T-helper 2 cell treated with Interferon-gamma antibody and Interleukin-4, amounts not matched to agents 5 μg/mL and 100 μg/mL, for 36 hours (primary cell): ENCODE data around the gene STXBP5L.
"Not testable (repeated sequence)": the region's sequence is repeated elsewhere in the genome, so short reads cannot be mapped to it uniquely, and the experiment has no call there.

Source experiments
- DNase-seq: peaks from one replicate; pipeline ENCODE4 v3.0.0; 2021; ENCODE audit warnings: low spot score
- H3K27ac Mint-ChIP-seq: one replicate; pipeline ENCODE4 v1.8.0; 2021; ENCODE audit warnings: mild to moderate bottlenecking, mixed read lengths
- H3K27me3 Mint-ChIP-seq: one replicate; pipeline ENCODE4 v1.8.0; 2021; ENCODE audit warnings: low read depth, mixed read lengths
- H3K36me3 Mint-ChIP-seq: one replicate; pipeline ENCODE4 v1.8.0; 2021; ENCODE audit warnings: low read depth, mixed read lengths
- H3K4me1 Mint-ChIP-seq: one replicate; pipeline ENCODE4 v1.8.0; 2021; ENCODE audit warnings: low read depth, mixed read lengths
- H3K4me3 Mint-ChIP-seq: one replicate; pipeline ENCODE4 v1.8.0; 2022; ENCODE audit warnings: mild to moderate bottlenecking, moderate library complexity, mixed read lengths
- H3K9me3 Mint-ChIP-seq: one replicate; pipeline ENCODE4 v1.8.0; 2021; ENCODE audit warnings: mixed read lengths

Gene STXBP5L

DNA sequence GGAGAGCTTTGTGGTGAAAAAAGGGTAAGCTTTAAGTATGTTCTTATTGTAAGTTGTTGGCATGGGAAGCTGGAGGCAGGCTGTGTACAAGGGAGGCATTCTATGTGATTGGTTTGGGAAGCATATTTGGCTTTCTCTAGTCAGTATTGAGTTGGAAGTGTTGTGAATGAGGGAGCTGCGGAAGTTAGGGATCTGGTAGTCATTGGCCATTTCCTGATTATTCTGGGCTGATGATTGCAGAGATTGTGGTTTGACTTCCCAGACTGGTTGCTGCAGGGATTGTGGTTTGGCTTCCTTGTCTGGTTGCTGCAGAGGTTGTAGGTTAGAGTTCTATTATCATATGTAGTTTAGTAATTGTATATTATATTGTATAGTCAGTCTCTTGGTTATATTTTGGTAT, 21.0 kb downstream of the STXBP5L start:
- Mint-ChIP-seq H3K27ac (no peak overlapping the region), H3K36me3 (no peaks in the 10 kb centered on the region), H3K9me3 (peaks cover 13% of the 10 kb centered on the region), H3K4me3 (no peak overlapping the region), H3K4me1 (no peaks in the 10 kb centered on the region), H3K27me3 (no peaks in the 10 kb centered on the region)
- no peak for DNase-seq

DNA sequence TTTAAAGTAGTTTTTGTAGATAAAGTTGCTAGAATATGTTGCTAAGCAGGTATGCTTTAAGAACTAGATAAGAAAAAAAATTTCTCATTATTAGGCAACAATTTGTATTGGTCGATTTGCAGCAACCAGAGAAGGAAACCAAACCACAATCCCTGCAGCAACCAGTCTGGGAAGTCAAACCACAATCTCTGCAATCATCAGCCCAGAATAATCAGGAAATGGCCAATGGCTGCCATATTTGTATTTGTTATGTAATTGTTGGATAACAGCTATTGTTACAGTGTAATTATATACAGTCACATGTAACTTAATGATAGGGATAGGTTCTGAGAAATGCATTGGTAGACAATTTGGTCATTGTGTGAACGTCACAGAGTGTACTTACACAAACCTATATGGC, 23.6 kb downstream of the STXBP5L start:
- Mint-ChIP-seq H3K27me3 (no peaks in the 10 kb centered on the region), H3K36me3 (no peaks in the 10 kb centered on the region), H3K4me3 (no peak overlapping the region), H3K9me3 (peaks cover 8% of the 10 kb centered on the region), H3K4me1 (no peaks in the 10 kb centered on the region), H3K27ac (no peak overlapping the region)
- no peak for DNase-seq

DNA sequence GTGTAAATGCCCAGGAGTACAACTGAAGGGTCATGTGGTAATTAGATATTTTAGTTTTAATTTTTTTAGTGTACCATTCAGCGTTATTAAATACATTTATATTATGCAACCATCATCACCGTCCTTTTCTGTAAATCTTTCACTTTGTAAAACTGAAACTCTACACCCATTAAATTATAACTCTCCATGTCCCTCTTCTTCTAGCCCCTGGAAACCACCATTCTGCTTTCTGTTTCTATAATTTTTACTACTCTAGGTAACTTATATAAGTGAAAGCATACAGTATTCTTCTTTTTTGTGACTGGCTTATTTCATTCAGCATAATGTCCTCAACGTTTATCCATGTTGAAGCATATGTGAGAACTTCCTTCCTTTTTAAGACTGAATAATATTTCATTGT, 48.1 kb downstream of the STXBP5L start:
- H3K27ac Mint-ChIP-seq, result no peak overlapping the region
- no peaks in the 10 kb centered on the region for H3K4me1 Mint-ChIP-seq
- no peak for DNase-seq
- H3K4me3 Mint-ChIP-seq, result no peak overlapping the region
- no peaks in the 10 kb centered on the region for H3K27me3 Mint-ChIP-seq
- peaks cover 8% of the 10 kb centered on the region for H3K9me3 Mint-ChIP-seq
- no peaks in the 10 kb centered on the region for H3K36me3 Mint-ChIP-seq

DNA sequence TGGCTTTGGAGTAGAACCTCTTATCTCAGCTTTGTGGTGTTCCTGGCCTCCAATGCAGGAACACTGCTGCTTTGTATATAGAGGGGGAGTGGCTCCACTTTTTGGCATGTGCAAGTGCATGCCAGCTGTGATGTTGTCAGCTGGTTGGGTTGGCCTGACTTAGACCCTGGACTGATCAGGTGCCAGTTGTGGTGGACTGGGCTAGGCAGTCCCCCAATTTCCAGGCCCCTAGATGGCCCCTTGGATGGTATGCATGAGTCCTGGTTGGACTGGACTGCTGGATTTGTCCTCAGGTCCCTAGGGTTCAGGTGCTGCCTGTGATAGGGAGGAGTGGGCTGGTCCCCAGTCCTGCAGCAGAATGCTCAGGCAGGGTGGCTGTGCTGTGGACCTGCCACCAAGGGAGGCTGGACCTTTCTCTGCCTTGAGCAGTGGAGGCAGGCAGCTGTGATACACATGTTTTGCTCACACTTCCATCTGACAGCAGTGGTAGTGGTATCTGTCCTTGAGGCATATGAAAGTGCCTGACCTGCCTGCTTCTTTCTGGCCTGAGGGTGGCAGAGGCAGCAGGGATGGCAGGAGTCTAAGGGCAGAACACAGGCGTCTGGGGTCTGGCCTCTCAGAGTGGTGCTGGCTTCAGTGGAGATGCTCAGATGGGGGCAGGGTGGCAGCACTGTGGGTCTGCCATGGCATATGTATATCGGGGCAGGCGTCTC, 74.8 kb downstream of the STXBP5L start:
- Mint-ChIP-seq H3K4me1 (no peaks in the 10 kb centered on the region), H3K4me3 (no peak overlapping the region), H3K27ac (no peak overlapping the region), H3K27me3 (no peaks in the 10 kb centered on the region), H3K9me3 (peaks cover 10% of the 10 kb centered on the region), H3K36me3 (no peaks in the 10 kb centered on the region)
- no peak for DNase-seq

DNA sequence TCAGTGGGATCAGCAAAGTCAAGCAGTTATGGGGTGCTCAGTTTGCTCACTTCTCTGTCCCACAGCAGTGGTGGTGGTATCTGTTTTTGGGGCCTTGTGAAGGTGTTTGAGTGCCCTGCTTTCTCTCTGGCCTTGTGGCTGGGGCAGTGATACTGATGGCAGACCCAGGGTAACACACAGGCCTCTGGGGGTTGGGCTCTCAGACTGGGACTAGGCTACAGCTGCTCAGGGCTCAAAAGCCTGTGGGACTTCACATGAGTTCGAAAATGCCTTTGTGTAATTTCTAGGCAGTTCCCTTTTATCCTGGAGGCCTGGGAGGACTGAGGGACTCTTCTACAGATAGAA, 75.3 kb downstream of the STXBP5L start:
- Mint-ChIP-seq H3K4me3 (no peak overlapping the region), H3K27ac (no peak overlapping the region), H3K36me3 (no peaks in the 10 kb centered on the region), H3K9me3 (peaks cover 10% of the 10 kb centered on the region), H3K27me3 (no peaks in the 10 kb centered on the region), H3K4me1 (no peaks in the 10 kb centered on the region)
- DNase-seq, result no peak

DNA sequence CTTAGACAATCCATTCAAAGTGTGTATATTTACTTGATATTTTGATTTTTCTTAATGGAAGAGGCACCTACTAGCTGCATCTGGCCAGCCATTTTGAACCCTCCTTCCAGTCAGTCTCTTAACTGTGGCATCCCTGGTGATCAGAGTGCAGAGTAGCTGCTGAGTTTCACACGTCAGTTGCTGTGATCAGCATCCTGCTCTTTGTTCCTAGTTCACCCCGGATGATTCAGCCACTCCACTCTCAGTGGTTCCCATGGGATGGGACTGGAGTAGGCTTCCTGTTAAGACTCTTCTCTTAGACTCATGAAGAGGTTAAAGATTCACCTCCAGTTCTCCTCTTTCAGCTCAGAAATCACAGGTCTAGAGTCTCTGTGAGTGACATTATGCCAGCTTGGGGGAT, 75.8 kb downstream of the STXBP5L start:
- peaks cover 12% of the 10 kb centered on the region for H3K9me3 Mint-ChIP-seq
- H3K27ac Mint-ChIP-seq, result no peak overlapping the region
- H3K4me3 Mint-ChIP-seq, result no peak overlapping the region
- no peaks in the 10 kb centered on the region for H3K4me1 Mint-ChIP-seq
- H3K27me3 Mint-ChIP-seq, result no peaks in the 10 kb centered on the region
- no peak for DNase-seq
- no peaks in the 10 kb centered on the region for H3K36me3 Mint-ChIP-seq

DNA sequence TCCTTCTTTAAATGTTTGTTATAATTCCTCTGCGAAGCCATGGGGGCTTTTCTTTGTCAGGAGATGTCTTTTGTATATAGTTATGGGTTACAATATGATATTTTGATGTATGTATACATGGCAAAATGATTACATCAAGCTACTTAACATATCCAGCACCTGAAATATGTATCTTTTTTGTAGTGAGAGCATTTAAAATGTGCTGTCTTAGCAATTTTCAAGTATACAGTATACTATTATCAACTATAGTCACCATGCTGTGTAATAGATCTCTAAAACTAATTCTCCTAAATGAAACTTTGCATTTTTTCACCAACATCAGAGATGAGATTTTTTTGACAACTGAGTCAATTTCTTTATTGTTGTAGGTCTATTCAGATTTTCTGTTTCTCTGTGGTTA, 77.2 kb downstream of the STXBP5L start:
- no peaks in the 10 kb centered on the region for H3K36me3 Mint-ChIP-seq
- peaks cover 14% of the 10 kb centered on the region for H3K9me3 Mint-ChIP-seq
- no peak overlapping the region for H3K27ac Mint-ChIP-seq
- H3K4me1 Mint-ChIP-seq, result no peaks in the 10 kb centered on the region
- no peaks in the 10 kb centered on the region for H3K27me3 Mint-ChIP-seq
- no peak overlapping the region for H3K4me3 Mint-ChIP-seq
- no peak for DNase-seq

DNA sequence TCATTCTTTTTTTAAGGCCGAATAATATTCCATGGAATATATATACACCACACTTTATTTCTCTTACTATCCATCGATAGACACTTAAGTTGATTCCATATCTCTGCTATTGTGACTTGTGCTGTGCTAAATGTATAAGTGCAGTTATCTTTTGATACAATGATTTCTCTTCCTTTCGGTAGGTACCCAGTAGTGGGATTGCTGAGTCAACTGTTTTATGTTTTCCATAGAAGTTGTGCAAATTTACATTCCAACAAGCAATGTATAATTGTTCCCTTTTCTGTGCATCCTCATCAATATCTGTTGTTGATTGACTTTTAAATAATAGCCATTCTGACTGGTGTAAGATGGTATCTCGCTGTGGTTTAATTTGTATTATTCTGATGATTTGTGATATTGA, 81.0 kb downstream of the STXBP5L start:
- Mint-ChIP-seq H3K4me3 (no peak overlapping the region), H3K36me3 (no peaks in the 10 kb centered on the region), H3K27me3 (no peaks in the 10 kb centered on the region), H3K9me3 (peaks cover 14% of the 10 kb centered on the region), H3K4me1 (no peaks in the 10 kb centered on the region), H3K27ac (no peak overlapping the region)
- no peak for DNase-seq

DNA sequence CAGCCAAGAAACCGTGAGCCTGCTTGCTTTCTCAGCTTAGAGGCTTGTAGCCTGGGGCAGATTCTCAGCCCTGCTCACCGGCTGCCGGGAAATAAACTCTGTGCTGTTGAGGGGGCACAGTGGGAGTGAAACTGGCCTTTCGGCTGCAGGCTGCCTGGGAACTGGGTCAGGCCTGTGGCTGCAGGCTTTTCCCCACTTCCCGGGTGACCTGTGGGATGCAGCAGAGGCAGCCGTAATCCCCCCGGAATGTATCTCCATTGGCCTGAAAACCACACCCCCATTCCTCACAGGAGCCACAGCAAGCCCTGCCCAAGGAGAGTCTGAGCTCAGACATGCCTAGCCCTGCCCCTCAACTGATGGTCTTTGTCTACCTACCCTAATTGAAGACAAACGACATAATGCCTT, 110.9 kb downstream of the STXBP5L start:
- H3K4me1 Mint-ChIP-seq, result no peaks in the 10 kb centered on the region
- H3K9me3 Mint-ChIP-seq, result peaks cover 16% of the 10 kb centered on the region
- no peak for DNase-seq
- no peaks in the 10 kb centered on the region for H3K27me3 Mint-ChIP-seq
- H3K27ac Mint-ChIP-seq, result no peak overlapping the region
- H3K36me3 Mint-ChIP-seq, result no peaks in the 10 kb centered on the region
- no peak overlapping the region for H3K4me3 Mint-ChIP-seq

DNA sequence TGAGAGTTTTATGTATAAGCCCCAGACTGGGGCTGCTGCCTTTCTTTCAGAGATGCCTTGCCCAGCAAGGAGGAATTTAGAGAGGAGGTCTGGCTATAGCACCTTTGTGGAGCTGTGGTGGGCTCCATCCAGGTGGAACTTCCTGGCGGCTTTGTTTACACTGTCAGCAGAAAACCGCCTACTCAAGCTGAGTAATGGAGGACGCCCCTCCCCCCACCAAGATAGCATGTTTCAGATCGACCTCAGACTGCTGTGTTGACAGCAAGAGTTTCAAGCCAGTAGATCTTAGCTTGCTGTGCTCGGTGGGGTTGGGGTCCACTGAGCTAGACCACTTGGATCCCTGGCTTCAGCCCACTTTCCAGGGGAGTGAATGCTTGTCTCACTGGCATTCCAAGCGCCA, 155.6 kb downstream of the STXBP5L start:
- DNase-seq, result no peak
- Mint-ChIP-seq H3K27me3 (no peaks in the 10 kb centered on the region), H3K27ac (no peak overlapping the region), H3K4me1 (no peaks in the 10 kb centered on the region), H3K36me3 (no peaks in the 10 kb centered on the region), H3K9me3 (peaks cover 4% of the 10 kb centered on the region), H3K4me3 (no peak overlapping the region)

DNA sequence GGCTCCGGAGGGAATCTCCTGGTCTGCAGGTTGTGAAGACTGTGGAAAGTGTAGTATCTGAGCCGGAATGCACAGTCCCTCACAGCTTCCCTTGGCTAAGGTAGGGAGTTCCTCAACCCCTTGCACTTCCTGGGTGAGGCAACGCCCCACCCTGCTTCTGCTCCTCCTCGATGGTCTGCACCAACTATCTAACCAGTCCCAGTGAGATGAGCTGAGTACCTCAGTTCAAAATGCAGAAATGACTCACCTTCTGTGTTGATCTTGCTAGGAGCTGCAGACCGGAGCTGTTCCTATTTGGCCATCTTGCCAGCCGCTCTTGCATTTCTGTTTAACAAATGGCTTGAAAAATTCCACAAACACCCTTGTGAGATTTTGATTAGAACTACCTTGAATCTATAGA, 156.1 kb downstream of the STXBP5L start:
- H3K9me3 Mint-ChIP-seq, result peaks cover 4% of the 10 kb centered on the region
- no peaks in the 10 kb centered on the region for H3K4me1 Mint-ChIP-seq
- no peaks in the 10 kb centered on the region for H3K27me3 Mint-ChIP-seq
- no peak overlapping the region for H3K27ac Mint-ChIP-seq
- H3K36me3 Mint-ChIP-seq, result no peaks in the 10 kb centered on the region
- no peak overlapping the region for H3K4me3 Mint-ChIP-seq
- no peak for DNase-seq

DNA sequence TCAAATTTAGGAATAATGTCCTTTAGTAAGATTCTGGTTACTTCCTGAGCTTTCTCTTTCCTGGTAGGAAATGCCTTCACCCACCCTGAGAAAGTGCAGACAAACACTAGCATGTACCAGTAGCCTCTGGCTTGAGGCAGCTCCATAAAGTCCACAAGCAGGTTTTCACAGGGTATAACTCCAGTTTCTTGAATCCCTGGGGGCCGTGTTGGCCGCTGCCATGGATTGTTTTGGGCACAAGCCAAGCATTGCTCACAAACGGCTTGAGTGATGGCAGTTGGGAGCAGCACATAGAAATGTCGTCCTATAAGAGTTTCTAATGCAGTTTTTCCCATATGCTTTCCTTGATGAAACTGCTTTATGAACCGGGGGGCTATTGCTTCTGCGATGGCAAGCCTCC, 164.1 kb downstream of the STXBP5L start:
- Mint-ChIP-seq H3K4me1 (no peaks in the 10 kb centered on the region), H3K27me3 (no peaks in the 10 kb centered on the region), H3K9me3 (peaks cover 5% of the 10 kb centered on the region), H3K4me3 (no peak overlapping the region), H3K36me3 (no peaks in the 10 kb centered on the region), H3K27ac (no peak overlapping the region)
- DNase-seq, result no peak

DNA sequence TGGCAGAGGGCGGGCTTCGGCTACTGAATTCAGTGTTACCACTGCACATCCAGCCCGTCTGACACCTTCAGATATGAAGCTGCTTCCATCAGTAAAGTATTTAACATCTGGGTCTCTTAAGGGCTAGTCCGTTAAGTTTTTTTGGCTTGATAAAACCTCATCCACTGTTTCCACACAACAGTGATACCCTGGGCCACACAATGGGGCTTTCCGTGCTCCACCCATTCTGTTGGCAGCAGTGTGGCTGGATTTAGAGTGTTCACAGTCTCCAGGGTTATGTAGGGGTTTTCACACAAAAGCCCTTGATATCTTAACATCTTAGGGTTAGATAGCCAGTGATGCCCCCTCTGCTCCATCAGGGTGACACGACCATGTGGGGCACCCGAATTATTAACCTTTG, 165.0 kb downstream of the STXBP5L start:
- Mint-ChIP-seq H3K27ac (no peak overlapping the region), H3K4me1 (no peaks in the 10 kb centered on the region), H3K36me3 (no peaks in the 10 kb centered on the region)

DNA sequence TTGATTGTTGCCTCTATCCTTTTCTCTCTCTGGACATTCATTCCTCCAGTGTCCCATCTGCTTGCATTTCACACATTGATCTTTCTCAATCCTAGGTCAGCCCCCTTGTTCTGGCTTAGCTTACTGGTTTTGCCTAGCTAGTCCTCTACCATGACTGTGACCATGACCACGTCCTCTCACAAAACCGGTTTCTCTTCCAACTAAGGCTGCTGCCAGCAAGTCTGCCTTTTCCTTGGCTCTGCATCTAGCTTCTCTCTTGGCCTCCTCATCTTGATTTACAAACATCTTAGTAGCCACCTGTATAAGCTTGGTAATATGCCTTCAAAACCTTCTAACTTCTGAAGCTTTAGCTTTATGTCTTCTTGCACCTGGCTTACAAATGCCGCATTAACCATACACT, 167.2 kb downstream of the STXBP5L start:
- DNase-seq, result no peak
- H3K27ac Mint-ChIP-seq, result no peak overlapping the region
- H3K4me1 Mint-ChIP-seq, result no peaks in the 10 kb centered on the region
- H3K4me3 Mint-ChIP-seq, result no peak overlapping the region
- peaks cover 14% of the 10 kb centered on the region for H3K9me3 Mint-ChIP-seq
- no peaks in the 10 kb centered on the region for H3K27me3 Mint-ChIP-seq
- no peaks in the 10 kb centered on the region for H3K36me3 Mint-ChIP-seq

More for the DNA sequence above, 165.0 kb downstream of the STXBP5L start:
- H3K9me3 Mint-ChIP-seq, result peaks cover 7% of the 10 kb centered on the region
- no peak overlapping the region for H3K4me3 Mint-ChIP-seq
- no peak for DNase-seq
- no peaks in the 10 kb centered on the region for H3K27me3 Mint-ChIP-seq

DNA sequence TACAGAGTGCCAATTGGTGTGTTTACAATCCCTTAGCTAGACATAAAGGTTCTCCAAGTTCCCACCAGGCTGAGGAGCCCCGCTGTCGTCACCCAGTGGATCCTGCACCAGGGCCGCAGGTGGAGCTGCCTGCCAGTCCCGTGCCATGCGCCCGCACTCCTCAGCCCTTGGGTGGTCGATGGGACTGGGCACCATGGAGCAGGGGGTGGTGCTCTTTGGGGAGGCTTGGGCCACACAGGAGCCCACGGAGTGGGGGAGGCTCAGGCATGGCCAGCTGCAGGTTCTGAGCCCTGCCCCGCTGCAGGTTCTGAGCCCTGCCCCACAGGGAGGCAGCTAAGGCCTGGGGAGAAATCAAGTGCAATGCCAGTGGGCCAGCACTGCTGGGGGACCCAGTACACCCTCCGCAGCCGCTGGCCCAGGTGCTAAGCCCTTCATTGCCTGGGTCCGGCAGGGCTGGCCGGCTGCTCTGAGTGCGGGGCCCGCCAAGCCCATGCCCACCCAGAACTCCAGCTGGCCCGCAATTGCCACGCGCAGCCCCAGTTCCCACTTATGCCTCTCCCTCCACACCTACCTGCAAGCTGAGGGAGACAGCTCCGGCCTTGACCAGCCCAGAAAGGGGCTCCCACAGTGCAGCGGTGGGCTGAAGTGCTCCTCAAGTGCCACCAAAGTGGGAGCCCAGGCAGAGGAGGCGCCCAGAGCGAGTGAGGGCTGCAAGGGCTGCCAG, 170.5 kb downstream of the STXBP5L start:
- not testable (repeated sequence) for H3K36me3 Mint-ChIP-seq, H3K27me3 Mint-ChIP-seq, H3K4me1 Mint-ChIP-seq, H3K4me3 Mint-ChIP-seq, H3K27ac Mint-ChIP-seq, DNase-seq
- H3K9me3 Mint-ChIP-seq, result peaks cover 18% of the 10 kb centered on the region
